HG03139 (cell line): ENCODE measurements around the gene AHCTF1.

ENCODE experiments used
- ATAC-seq: cut with Tn5 transposase; IDR thresholded peaks from one replicate; pipeline ENCODE4 v1.9.1; 2021; ENCODE audit not compliant: unreplicated experiment

The AHCTF1 gene

GRCh38 chr1:246801241-246802020, 130.3 kb downstream of the AHCTF1 start:
- no peak for ATAC-seq

DNA sequence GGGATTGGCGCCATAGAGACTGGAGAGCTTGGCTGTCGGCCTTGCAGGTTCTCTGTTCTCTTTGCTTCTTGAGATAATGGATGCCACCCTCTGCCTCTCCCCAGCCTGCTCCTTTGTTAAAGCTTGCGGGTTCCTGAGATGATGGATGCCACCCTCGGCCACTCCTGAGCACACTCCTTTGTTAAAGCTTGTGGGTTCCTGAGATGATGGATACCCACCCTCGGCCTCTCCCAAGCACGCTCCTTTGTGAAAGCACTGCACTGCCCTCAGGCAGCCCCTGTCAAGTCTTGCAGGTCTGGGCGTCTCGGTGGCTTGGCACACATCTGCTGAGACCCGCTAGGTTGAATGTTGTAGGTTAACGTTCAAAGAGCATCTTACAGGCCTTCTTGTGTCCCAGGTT, 131.0 kb downstream of the AHCTF1 start:
- no peak for ATAC-seq

DNA sequence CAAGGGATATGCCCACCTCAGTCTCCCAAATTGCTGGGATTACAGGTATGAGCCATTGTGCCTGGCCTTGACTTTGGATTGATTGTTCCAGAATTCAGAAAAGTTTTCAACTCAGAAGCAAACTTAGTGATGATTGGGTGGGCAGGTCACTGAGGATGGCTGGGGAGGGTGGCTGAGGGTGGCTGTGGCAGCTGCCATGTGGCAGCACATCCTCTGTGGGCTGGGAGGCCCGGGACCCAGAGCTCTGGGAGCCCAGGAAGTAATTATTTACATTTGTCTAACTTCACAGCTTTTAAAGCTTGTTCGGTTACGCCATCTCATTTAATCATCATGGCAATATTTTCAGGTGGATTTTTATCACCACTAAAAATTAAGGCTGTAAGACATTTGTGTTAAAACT, 131.4 kb downstream of the AHCTF1 start:
- ATAC-seq = no peak

- no peak for ATAC-seq
Observed at GRCh38 chr1:246798606-246799496, 132.9 kb downstream of the AHCTF1 start.

DNA sequence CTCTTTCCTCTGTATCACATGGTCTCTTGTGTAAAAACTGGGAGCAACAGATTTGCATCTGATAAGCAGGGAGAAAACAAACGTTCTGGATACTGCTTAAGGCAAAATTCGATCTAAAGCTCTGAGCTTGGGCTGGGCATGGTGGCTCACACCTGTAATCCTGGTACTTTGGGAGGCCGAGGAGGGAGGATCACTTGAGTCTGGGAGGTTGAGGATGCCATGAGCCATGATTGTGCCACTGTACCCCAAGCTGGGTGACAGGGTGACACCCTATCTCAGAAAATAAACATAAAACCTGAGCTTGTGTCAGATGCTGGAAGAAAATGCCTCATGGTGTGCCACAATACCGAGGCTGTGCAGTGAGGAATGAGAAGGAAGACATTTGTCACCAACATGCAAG, 133.6 kb downstream of the AHCTF1 start:
- no peak for ATAC-seq

GRCh38 chr1:246797597-246797996, 134.2 kb downstream of the AHCTF1 start:
- ATAC-seq = no peak

DNA sequence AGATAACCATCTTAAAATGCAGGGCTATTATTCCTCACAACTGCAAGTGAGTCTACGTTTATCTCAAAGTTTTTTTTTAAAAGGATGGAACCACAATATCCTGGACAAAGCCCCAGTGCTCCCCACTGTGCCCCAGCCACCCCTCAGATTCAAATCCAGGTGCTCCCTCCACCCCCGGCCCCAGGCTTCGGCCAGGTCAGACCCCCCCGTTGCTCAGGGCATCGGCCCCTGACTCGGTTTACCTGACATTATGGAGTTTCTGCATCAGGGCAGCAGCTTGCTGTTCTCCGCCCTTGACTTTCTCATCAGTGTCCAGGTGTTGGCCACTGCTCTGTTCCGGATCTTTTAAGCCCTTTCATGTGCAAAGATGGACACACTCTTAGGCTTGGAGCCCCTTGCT, 134.6 kb downstream of the AHCTF1 start:
- no peak for ATAC-seq

DNA sequence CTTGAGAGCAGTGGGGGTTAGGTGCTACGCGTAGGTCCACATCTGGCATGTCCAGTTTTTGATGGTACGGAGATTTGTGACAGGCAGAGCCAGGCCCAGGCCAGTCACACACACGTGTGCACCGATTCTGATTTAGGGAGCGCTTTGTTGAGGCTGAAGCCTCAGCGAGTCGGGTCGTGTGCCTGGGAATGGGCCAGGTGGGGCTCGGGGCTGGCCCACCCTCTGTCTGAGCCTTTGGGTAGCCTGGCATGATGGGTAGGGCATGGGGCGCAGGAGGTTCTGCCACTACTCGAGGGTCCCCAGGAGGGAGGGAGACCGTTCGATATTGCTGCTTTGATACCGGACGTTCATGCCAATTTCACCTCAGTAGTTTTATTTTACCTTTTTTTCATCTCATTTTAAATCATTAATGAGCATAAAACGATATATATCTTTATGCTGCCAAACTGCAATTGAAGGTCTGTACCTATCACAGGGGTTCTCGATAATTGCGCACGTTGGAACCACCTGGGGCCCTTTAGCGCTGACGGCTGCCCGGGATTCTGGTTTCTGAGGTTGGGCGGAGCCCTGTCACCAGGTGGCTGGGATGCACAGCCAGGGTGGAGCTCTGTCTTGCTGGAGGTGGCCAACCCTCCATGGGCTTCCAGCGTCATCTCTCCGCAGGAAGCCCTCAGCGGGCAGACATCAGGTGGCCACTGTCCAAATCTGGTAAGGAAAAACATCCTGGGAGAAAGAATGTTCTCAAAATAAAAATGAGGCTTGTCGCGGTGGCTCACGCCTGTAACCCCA, 135.6 kb downstream of the AHCTF1 start:
- ATAC-seq = no peak

DNA sequence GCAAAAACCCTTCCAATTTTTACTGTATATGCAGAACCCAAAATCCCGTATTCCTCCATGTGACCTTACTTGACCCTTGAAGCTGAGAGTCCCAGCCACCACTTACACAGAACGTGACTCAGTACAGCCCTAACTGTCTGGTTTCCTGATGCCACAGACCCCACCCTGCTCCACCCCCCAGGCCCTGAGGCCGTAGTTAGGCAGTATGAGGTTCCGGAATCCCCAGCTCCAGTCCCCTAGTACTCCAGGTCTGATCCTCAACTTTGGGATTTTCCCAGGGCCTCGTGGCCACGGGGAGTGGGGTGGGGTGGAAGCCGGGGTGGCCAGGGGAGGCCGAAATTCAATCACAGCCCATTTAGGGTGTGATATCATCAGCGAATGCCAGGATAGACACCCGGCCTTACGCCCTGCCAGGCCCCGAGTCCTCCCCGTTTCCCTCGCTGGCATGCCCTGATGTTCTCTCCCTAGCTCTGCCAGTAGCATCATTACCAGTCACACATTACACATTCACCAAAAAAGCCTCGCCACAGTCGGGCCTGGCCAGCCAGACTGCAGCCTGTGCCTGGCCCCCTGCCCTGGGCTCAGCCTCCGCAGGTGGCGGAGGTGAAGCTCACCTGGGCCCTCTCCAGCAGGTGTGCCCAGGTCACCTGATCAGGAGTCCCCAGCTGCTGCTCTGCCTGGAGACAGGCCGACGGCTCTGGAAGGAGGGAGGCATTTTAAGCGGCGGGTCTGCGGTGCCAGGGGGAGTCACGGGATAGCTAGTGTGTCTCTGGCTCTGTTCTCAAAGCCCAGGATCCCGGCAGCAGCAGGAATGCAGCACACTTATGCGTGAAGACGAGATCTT, 136.7 kb downstream of the AHCTF1 start:
- no peak for ATAC-seq

- ATAC-seq = no peak
Observed at GRCh38 chr1:246794048-246794827, 137.5 kb downstream of the AHCTF1 start.

DNA sequence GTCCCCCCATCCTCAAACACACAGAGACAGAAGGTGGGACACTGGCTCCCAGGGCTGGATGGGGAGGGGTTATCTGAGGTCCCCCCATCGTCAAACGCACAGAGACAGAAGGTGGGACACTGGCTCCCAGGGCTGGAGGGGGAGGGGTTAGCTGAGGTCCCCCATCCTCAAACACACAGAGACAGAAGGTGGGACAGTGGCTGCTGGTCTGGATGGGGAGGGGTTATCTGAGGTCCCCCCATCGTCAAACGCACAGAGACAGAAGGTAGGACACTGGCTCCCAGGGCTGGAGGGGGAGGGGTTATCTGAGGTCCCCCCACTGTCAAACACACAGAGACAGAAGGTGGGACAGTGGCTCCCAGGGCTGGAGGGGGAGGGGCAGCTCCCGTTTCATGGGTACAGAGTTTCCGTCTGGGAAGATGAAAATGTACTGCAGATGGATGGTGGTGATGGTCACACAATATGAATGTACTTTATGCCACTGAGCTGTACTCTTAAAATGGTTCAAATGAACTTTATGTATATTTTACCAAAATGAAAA, 138.3 kb downstream of the AHCTF1 start:
- ATAC-seq = no peak

- no peak for ATAC-seq
Observed at GRCh38 chr1:246792603-246793002, 139.1 kb downstream of the AHCTF1 start.

GRCh38 chr1:246791303-246791918, 140.3 kb downstream of the AHCTF1 start:
- ATAC-seq = no peak

DNA sequence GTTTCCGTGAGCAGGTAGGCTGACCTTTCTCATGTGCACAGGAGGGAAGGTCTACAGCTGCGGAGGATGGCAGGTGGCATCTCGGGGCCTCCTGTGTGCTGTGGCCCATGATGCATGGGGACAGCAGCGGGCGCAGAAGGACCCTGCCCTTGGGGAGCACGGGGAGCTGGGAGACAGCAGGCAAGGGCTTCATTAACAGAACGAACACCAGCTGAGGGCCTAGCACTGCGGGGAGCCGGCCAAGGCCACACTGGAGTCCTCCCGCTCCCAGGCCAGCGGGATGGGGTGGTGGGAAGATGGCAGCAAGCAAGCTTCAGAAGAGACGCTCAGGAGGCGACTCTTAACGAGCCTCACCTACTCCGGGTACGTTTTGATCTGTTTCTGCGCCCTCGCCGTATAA, 140.9 kb downstream of the AHCTF1 start:
- no peak for ATAC-seq

DNA sequence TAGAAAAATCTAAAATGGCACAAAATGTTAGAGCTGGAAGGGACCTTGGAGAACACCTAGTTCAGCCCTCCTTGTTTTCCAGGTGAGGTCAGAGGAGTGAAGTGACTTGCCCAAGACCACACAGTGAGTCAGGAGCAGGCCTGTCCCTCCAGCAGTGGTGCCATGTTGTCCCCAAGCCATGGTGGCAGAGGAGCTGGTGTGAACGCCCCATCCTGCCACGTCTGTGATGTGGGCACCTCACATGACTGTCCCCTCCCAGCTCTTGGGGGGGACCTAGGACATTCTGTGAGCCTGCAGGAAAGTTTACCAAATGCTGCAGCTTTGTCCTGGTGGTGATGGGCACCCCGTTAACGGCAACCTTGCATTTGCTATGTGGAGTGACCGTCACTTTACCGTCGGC, 141.4 kb downstream of the AHCTF1 start:
- no peak for ATAC-seq

DNA sequence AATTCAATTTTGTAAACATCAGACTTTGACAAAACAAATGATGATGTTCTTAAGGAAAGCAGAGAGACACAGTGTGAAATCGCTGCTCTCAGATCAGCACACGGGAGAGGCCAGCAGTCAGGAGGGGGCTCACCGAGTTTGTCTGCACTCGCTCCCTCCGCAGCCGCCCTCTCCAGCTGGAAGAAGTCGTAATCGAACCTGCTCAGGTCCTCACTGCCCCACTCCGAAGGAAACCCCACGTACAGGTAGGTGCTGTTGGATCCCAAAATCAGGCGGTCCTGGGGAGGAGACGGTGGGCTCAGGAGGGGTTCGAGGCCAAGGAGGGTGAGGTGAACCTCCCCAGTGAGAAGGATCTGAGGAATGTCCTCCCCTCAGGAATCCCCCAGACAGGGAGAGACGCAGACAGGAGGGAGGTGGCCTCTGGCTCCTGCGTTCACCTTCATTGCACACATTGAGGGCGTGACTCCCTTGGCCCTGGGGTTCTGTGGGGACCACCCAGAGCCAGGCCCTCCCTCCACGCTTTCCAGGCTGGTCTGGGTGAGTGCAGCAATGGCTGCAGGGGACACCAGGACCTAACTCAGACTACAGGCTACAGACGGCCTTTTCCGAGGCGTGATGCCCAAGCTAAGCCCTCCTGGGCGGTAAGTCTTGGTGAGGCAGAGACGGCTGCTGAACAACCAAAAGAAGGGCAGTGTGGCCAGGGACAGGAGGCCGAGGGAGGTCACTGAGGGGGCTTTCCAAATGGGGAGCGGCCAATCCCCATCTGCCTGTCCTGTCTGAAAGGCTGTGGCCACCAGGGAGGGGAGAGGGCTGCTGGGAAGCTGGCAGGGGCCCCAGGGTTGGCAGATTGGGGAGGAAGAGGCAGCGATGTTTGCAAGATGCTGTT, 142.1 kb downstream of the AHCTF1 start:
- no peak for ATAC-seq
